Lung (tissue), 12 donors: ENCODE data around the gene NBEAL2. TPM values are rescaled to one million over a fixed set of nuclear protein-coding genes. Genes with fewer than 3 reads are reported as not detected.
A peak's percentile ranks its signal among the peaks of the same experiment; 100 is the strongest.

Experiments
- ATAC-seq: fragments of 200-7000 bp; cut with Tn5 transposase; one replicate; pipeline ENCODE4 v1.9.1; 2020; ENCODE audit warnings: moderate number of reproducible peaks; ENCODE audit not compliant: insufficient read depth, low FRiP score
- DNase-seq, 3 donors: peaks; one replicate each; pipeline ENCODE4 v3.0.0-alpha.2; 2013 to 2017
- H3K27ac ChIP-seq, 2 donors: one replicate each; pipeline ENCODE4 v1.5.1; 2013; ENCODE audit warnings: mild to moderate bottlenecking in 2 of 2, moderate library complexity in 2 of 2, control low read depth in 1 of 2, inconsistent platforms in 1 of 2, low read depth in 1 of 2, low read length in 1 of 2
- H3K27me3 ChIP-seq, 3 donors: one replicate each; pipeline ENCODE4 v1.5.1; 2013; ENCODE audit warnings: low read length in 2 of 3; ENCODE audit not compliant: control insufficient read depth in 3 of 3, insufficient read depth in 3 of 3
- H3K36me3 ChIP-seq, 4 donors: one replicate each; pipeline ENCODE4 v1.5.1; 2013; ENCODE audit warnings: low read length in 4 of 4, mild to moderate bottlenecking in 1 of 4, moderate library complexity in 1 of 4; ENCODE audit not compliant: control insufficient read depth in 4 of 4, insufficient read depth in 4 of 4
- H3K4me1 ChIP-seq, 5 donors: one replicate each; pipeline ENCODE4 v1.5.1; 2013; ENCODE audit warnings: low read length in 5 of 5, mild to moderate bottlenecking in 2 of 5, moderate library complexity in 1 of 5; ENCODE audit not compliant: control insufficient read depth in 5 of 5, insufficient read depth in 5 of 5
- H3K4me3 ChIP-seq: one replicate; pipeline ENCODE4 v1.5.1; 2013; ENCODE audit warnings: mild to moderate bottlenecking, control low read depth, moderate library complexity
- H3K9ac ChIP-seq, 2 donors: one replicate each; pipeline ENCODE4 v1.5.1; 2013; ENCODE audit warnings: low read length in 2 of 2, control low read depth in 1 of 2; ENCODE audit not compliant: insufficient read depth in 1 of 2
- H3K9me3 ChIP-seq, 4 donors: one replicate each; pipeline ENCODE4 v1.5.1; 2013; ENCODE audit warnings: low read length in 3 of 4, mild to moderate bottlenecking in 1 of 4, moderate library complexity in 1 of 4; ENCODE audit not compliant: control insufficient read depth in 4 of 4, insufficient read depth in 3 of 4
- CTCF ChIP-seq: IDR thresholded peaks from 2 replicates; pipeline ENCODE4 v1.5.1; 2012; ENCODE audit warnings: mild to moderate bottlenecking; ENCODE audit errors: control extremely low read depth, extremely low read depth
- WGBS, 2 donors: extraction: QIAGEN DNeasy Blood & Tissue Kit; methylation state at CpG; one replicate each; pipeline ENCODE4 v1.1.7; 2013; 5-methylcytosine and 5-hydroxymethylcytosine counted together
- polyA plus RNA-seq, 2 donors: library from polyadenylated mRNA; stranded (reverse); fragments of 200-250 nt; gene quantifications; one replicate each; pipeline ENCODE4 v1.2.1, GENCODE V29; 2013
- total RNA-seq, 2 donors: library from RNA; depleted of rRNA in 1 of 2; stranded (reverse); fragments of >200 nt in 1 of 2; gene quantifications; one replicate each; pipeline ENCODE4 v1.2.1, GENCODE V29; 2014 to 2021
- donor health status: control.
- donor health status: control.
- donor health status: Bipolar disorder and iron deficiency.
- donor health status: healthy.
- donor health status: DM: yes; HTN: yes; CAD: no.

NBEAL2 gene
- total and polyA plus RNA-seq, 4 donors = 64.4 to 191 (median 136) TPM

- peak; percentile 94 to 97 (median 95) for DNase-seq
- peak; percentile 95 for ATAC-seq
- WGBS, 2 donors = 6 to 8% methylated on average over 66 to 85 of the region's 85 CpGs
- H3K27ac ChIP-seq = peak overlapping the region; percentile 86 to 90
- H3K4me3 ChIP-seq = peak overlapping the region; percentile 47
- peaks cover 0 to 2% (median 0%) of the 10 kb centered on the region in 4 donors for H3K9me3 ChIP-seq
- H3K27me3 ChIP-seq = no peaks in the 10 kb centered on the region
- H3K4me1 ChIP-seq = peaks cover 0 to 8% (median 0%) of the 10 kb centered on the region in 5 donors
- peaks cover 0 to 37% (median 5%) of the 10 kb centered on the region in 4 donors for H3K36me3 ChIP-seq
- peak overlapping the region; percentile 1 to 60 for H3K9ac ChIP-seq
- TF ChIP-seq CTCF = no peak
Measured at GRCh38 chr3:47009225-47010110, 30.0 kb downstream of the NBEAL2 start.

GRCh38 chr3:47010111-47010712 lies 30.7 kb downstream of the NBEAL2 start:
- peaks cover 0 to 30% (median 6%) of the 10 kb centered on the region in 4 donors for H3K36me3 ChIP-seq
- 75 to 82% methylated on average over 23 of the region's 23 CpGs for WGBS, 2 donors

GRCh38 chr3:47010910-47011309 lies 31.4 kb downstream of the NBEAL2 start:
- no peak for TF ChIP-seq CTCF
- peaks cover 0 to 2% (median 0%) of the 10 kb centered on the region in 4 donors for H3K9me3 ChIP-seq
- peaks cover 0 to 23% (median 9%) of the 10 kb centered on the region in 4 donors for H3K36me3 ChIP-seq
- peak overlapping the region in 1 of 2 donors; percentile 12 for H3K27ac ChIP-seq
- DNase-seq = no peak
- H3K4me3 ChIP-seq = no peak overlapping the region
- H3K4me1 ChIP-seq = peaks cover 0 to 8% (median 0%) of the 10 kb centered on the region in 5 donors
- H3K9ac ChIP-seq = no peak overlapping the region
- no peak for ATAC-seq
- no peaks in the 10 kb centered on the region for H3K27me3 ChIP-seq
- 88 to 91% methylated on average over 5 of the region's 5 CpGs for WGBS, 2 donors

More at GRCh38 chr3:47010111-47010712, 30.7 kb downstream of the NBEAL2 start:
- Histone ChIP-seq H3K27ac (peak overlapping the region; percentile 86 to 90), H3K4me3 (no peak overlapping the region), H3K9me3 (peaks cover 0 to 2% (median 0%) of the 10 kb centered on the region in 4 donors), H3K9ac (peak overlapping the region in 1 of 2 donors; percentile 1), H3K27me3 (no peaks in the 10 kb centered on the region), H3K4me1 (peaks cover 0 to 8% (median 0%) of the 10 kb centered on the region in 5 donors)
- no peak for TF ChIP-seq CTCF
- peak in 1 of 3 donors; percentile 16 for DNase-seq
- ATAC-seq = no peak
